Hepatocyte (in vitro differentiated cells): Measurements from ENCODE around the gene LMO4. TPM values are rescaled to one million over a fixed set of nuclear protein-coding genes. Genes with fewer than 3 reads are reported as not detected.

Experiments used
- DNase-seq: peaks from one replicate; pipeline ENCODE4 v3.0.0-alpha.2; 2016; ENCODE audit warnings: low spot score
- H2AFZ ChIP-seq: fragments of 200-600 bp; sonication (generic); 2 replicates; pipeline ENCODE4 v1.6.0; 2016; ENCODE audit warnings: antibody characterized with exemption, mild to moderate bottlenecking
- H3K27ac ChIP-seq: fragments of 200-600 bp; sonication (generic); 2 replicates; pipeline ENCODE4 v1.5.1; 2016; ENCODE audit warnings: mild to moderate bottlenecking
- H3K27me3 ChIP-seq: fragments of 200-600 bp; sonication (generic); 2 replicates; pipeline ENCODE4 v1.6.1; 2016
- H3K36me3 ChIP-seq: fragments of 200-600 bp; sonication (generic); replicated peaks from 2 replicates; pipeline ENCODE4 v1.5.1; 2016; ENCODE audit warnings: low read depth; ENCODE audit not compliant: insufficient read depth
- H3K4me1 ChIP-seq: fragments of 200-600 bp; sonication (generic); 2 replicates; pipeline ENCODE4 v1.5.1; 2016; ENCODE audit warnings: mild to moderate bottlenecking, moderate library complexity; ENCODE audit not compliant: insufficient read depth
- H3K4me2 ChIP-seq: fragments of 200-600 bp; sonication (generic); 2 replicates; pipeline ENCODE4 v1.6.0; 2016
- H3K4me3 ChIP-seq: fragments of 200-600 bp; sonication (generic); 2 replicates; pipeline ENCODE4 v1.5.1; 2016; ENCODE audit warnings: mild to moderate bottlenecking
- H3K79me2 ChIP-seq: fragments of 200-600 bp; sonication (generic); 2 replicates; pipeline ENCODE4 v1.6.0; 2017; ENCODE audit warnings: mild to moderate bottlenecking
- H3K9me2 ChIP-seq: fragments of 200-600 bp; sonication (generic); replicated peaks from 2 replicates; pipeline ENCODE4 v1.6.0; 2017; ENCODE audit warnings: mild to moderate bottlenecking; ENCODE audit not compliant: insufficient read depth
- H3K9me3 ChIP-seq: fragments of 200-600 bp; sonication (generic); 2 replicates; pipeline ENCODE4 v1.5.1; 2016; ENCODE audit warnings: low read depth, mild to moderate bottlenecking
- H4K20me1 ChIP-seq: fragments of 200-600 bp; sonication (generic); 2 replicates; pipeline ENCODE4 v1.6.0; 2016; ENCODE audit warnings: mild to moderate bottlenecking; ENCODE audit not compliant: insufficient read depth, poor library complexity, severe bottlenecking
- CTCF ChIP-seq: fragments of 200-600 bp; sonication (generic); IDR thresholded peaks from 2 replicates; pipeline ENCODE4 v1.5.1; 2016; ENCODE audit warnings: antibody characterized with exemption, mild to moderate bottlenecking; ENCODE audit not compliant: poor library complexity
- EZH2 ChIP-seq: fragments of 200-600 bp; sonication (generic); IDR thresholded peaks from 2 replicates; pipeline ENCODE4 v1.6.1; 2016; ENCODE audit warnings: antibody characterized with exemption, mild to moderate bottlenecking, borderline replicate concordance
- EZH2phosphoT487 ChIP-seq: fragments of 200-600 bp; sonication (generic); IDR thresholded peaks from one replicate; pipeline ENCODE4 v1.6.1; 2018; ENCODE audit warnings: antibody characterized with exemption, mild to moderate bottlenecking, low read depth, moderate library complexity; ENCODE audit not compliant: unreplicated experiment, severe bottlenecking
- WGBS: methylation state at CpG from one replicate; pipeline ENCODE4 v1.1.6; 2016; ENCODE audit warnings: low lambda C conversion rate; ENCODE audit errors: missing lambda C conversion rate; 5-methylcytosine and 5-hydroxymethylcytosine counted together
- polyA plus RNA-seq: library from polyadenylated mRNA; unstranded; fragments of >200 nt; fragmentation: Nextera tagmentation; extraction: Ambion mirVana; gene quantifications from 2 replicates; pipeline ENCODE4 v1.2.1, GENCODE V29; 2016
- total RNA-seq: library from RNA; depleted of rRNA; stranded (reverse); fragments of >200 nt; gene quantifications from 2 replicates; pipeline ENCODE4 v1.2.3, GENCODE V29; 2014

LMO4 gene
- total and polyA plus RNA-seq, 2 experiments from 2014 or later: 59.1 to 221 TPM

DNA sequence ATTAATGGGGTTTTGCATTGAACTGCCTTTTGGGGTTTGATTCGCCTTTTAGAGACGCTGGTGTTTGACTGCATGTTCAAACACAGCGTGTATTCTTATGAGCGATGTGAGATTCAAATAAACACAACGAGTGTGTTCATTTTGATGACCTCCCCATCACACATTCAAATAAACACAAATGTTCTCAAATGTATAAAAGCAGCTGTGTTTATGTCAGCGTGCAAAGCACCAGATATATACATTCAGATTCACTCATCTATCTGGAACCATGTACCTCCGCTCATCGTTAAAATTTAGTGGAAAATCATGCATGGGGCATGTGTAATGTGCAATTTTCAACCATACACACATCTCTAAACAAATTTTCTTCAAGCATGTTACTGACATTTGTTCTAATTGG lies 21.4 kb upstream of the LMO4 start:
- H3K4me3 ChIP-seq: no peak overlapping the region
- H3K79me2 ChIP-seq: no peaks in the 10 kb centered on the region
- peaks cover 14% of the 10 kb centered on the region for H3K4me1 ChIP-seq
- WGBS: 70% methylated on average over 8 of the region's 8 CpGs
- peak overlapping the region; percentile 24 for H3K4me2 ChIP-seq
- H3K27ac ChIP-seq: peak overlapping the region; percentile 62
- H2AFZ ChIP-seq: no peak overlapping the region
- no peaks in the 10 kb centered on the region for H3K27me3 ChIP-seq
- H3K9me2 ChIP-seq: no peaks in the 10 kb centered on the region
- DNase-seq: no peak
- no peak for TF ChIP-seq EZH2phosphoT487
- TF ChIP-seq CTCF: no peak
- no peak for TF ChIP-seq EZH2
- no peaks in the 10 kb centered on the region for H4K20me1 ChIP-seq
- H3K9me3 ChIP-seq: no peaks in the 10 kb centered on the region
- no peaks in the 10 kb centered on the region for H3K36me3 ChIP-seq

GRCh38 chr1:87307931-87308330 lies 20.7 kb upstream of the LMO4 start:
- Histone ChIP-seq H4K20me1 (no peaks in the 10 kb centered on the region), H3K9me2 (no peaks in the 10 kb centered on the region), H3K9me3 (no peaks in the 10 kb centered on the region), H3K4me2 (peak overlapping the region; percentile 24), H3K79me2 (no peaks in the 10 kb centered on the region), H3K36me3 (no peaks in the 10 kb centered on the region), H3K4me1 (peaks cover 14% of the 10 kb centered on the region), H2AFZ (no peak overlapping the region), H3K4me3 (no peak overlapping the region), H3K27ac (peak overlapping the region; percentile 62), H3K27me3 (no peaks in the 10 kb centered on the region)
- TF ChIP-seq EZH2: no peak
- DNase-seq: no peak
- WGBS: 58% methylated on average over 4 of the region's 4 CpGs

- Histone ChIP-seq H3K27ac (no peak overlapping the region), H3K4me2 (no peak overlapping the region), H3K9me2 (no peaks in the 10 kb centered on the region), H3K4me3 (no peak overlapping the region), H3K4me1 (no peaks in the 10 kb centered on the region), H3K79me2 (no peaks in the 10 kb centered on the region), H3K9me3 (no peaks in the 10 kb centered on the region), H3K36me3 (no peaks in the 10 kb centered on the region), H4K20me1 (no peaks in the 10 kb centered on the region), H3K27me3 (no peaks in the 10 kb centered on the region), H2AFZ (no peak overlapping the region)
- DNase-seq: no peak
- 95% methylated on average over 6 of the region's 6 CpGs for WGBS
- no peak for TF ChIP-seq EZH2phosphoT487
- TF ChIP-seq CTCF: no peak
- TF ChIP-seq EZH2: no peak
These were observed 14.6 kb upstream of the LMO4 start for GRCh38 chr1:87314091-87314490.

- no peak for TF ChIP-seq EZH2
- TF ChIP-seq EZH2phosphoT487: no peak
- no peak for TF ChIP-seq CTCF
- no peaks in the 10 kb centered on the region for H3K79me2 ChIP-seq
- no peak overlapping the region for H3K4me3 ChIP-seq
- no peaks in the 10 kb centered on the region for H3K36me3 ChIP-seq
- H3K27me3 ChIP-seq: no peaks in the 10 kb centered on the region
- WGBS: 77% methylated on average over 5 of the region's 5 CpGs
- no peak overlapping the region for H3K27ac ChIP-seq
- no peaks in the 10 kb centered on the region for H3K9me3 ChIP-seq
- no peaks in the 10 kb centered on the region for H3K4me1 ChIP-seq
- no peak for DNase-seq
- no peaks in the 10 kb centered on the region for H3K9me2 ChIP-seq
- no peaks in the 10 kb centered on the region for H4K20me1 ChIP-seq
- no peak overlapping the region for H2AFZ ChIP-seq
- no peak overlapping the region for H3K4me2 ChIP-seq
These were observed 10.5 kb upstream of the LMO4 start for GRCh38 chr1:87318056-87318650.
